GM18861 (cell line): ENCODE results near the gene PGA3.
"Not testable (repeated sequence)": the region's sequence is repeated elsewhere in the genome, so short reads cannot be mapped to it uniquely, and the experiment has no call there.

Experiments
- ATAC-seq: cut with Tn5 transposase; IDR thresholded peaks from one replicate; pipeline ENCODE4 v1.9.1; 2021; ENCODE audit not compliant: unreplicated experiment

Gene PGA3

DNA sequence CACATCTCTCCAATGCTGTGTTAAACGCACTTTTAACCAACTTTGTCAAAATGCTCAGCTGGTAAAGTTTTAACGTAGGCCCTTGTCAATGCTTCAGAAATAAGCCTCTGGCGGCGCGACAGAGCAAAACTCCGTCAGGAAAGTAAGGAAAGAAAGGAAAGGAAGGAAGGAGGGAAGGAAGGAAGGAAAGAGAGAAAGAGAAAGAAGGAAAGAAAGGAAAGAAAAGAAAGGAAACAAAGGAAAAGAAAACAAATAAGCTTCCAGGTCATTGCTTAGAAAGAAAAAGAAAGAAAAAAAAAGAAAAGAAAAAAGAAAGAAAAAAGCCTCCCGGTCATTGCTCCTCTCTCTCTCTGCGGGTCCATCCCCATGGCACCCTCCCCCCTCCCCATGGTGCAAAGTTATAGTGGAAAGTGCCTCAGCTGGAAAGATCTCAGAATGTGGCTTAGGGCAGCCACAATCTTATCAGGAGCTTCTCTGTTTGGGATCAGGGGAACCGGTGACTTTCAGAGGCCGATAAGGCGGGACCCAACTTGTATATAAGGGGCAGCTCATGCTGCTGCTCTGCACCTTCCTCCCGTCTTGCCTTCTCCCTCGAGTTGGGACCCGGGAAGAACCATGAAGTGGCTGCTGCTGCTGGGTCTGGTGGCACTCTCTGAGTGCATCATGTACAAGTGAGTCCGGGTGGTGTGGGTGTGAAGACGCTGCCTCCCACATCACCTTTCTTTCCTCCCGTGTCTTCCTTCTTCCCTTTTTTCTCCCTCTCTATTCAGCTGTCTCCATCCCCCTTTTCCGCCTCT is at the start of gene PGA3:
PGA3 (plus strand) TSS at position 566 of the 797 bp plus-strand sequence; CDS start at position 616, 50 bp downstream.
- ATAC-seq = not testable (repeated sequence)

DNA sequence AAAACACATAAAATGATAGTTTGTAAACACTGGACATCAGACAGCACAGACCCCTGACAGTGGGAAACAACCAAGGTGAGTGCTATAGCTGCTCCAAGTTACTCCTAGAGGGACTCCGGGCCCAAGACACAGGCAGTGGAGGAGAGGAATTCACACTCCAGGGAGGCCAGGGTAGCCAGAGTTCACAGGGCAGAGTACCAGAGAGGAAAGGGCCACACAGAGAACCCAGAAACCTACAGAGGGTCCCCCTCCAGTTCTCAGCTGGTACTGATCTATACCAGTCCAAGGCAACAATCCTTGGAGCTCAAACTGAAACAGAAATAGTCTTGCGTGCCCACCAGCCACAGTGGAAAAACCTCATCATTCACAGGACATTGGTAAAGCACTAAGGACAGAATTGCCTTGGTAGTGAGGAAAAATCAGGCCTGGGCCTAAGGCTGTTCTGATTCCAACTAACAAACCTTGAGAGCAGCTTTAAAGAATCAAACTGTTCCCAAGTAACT is 49.7 kb upstream of the PGA3 start:
- no peak for ATAC-seq

DNA sequence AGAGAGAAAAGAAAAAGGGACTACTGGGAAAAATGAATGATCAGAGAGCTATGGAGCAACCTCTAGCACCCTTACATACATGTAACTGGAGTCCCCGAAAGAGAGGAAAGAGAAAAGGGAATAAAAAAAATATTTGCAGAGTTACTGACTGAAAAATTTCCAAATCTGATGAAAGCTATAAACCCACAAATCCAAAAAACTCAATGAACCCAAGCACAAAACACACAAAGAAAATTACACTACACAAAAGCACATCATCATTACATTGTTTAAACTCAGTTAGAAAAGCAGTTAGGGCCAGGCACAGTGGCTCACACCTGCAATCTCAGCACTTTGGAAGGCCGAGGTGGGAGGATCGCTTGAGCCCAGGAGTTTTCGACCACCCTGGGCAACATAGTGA is 48.8 kb upstream of the PGA3 start:
- ATAC-seq = no peak

GRCh38 chr11:61155312-61155711 is 48.0 kb upstream of the PGA3 start:
- no peak for ATAC-seq

DNA sequence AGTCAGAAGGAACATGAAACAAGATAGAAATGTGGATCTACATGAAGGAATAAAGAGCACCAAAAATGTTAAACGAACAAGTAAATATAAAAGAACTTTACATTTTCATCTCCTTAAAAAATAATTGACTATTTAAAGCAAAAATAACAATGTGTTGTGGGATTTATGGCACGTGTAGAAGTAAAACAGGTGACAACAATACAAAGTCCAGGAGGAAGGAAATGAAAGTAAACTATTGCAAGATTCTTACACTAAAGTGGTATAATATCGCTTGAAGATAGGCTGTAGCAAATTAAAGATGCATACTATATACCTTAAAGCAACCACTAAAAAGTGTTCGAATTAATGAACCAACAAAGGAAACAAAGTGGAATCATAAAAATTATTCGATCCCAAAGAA is 47.6 kb upstream of the PGA3 start:
- ATAC-seq = no peak

GRCh38 chr11:61157743-61158142 is 45.6 kb upstream of the PGA3 start:
- ATAC-seq = no peak

DNA sequence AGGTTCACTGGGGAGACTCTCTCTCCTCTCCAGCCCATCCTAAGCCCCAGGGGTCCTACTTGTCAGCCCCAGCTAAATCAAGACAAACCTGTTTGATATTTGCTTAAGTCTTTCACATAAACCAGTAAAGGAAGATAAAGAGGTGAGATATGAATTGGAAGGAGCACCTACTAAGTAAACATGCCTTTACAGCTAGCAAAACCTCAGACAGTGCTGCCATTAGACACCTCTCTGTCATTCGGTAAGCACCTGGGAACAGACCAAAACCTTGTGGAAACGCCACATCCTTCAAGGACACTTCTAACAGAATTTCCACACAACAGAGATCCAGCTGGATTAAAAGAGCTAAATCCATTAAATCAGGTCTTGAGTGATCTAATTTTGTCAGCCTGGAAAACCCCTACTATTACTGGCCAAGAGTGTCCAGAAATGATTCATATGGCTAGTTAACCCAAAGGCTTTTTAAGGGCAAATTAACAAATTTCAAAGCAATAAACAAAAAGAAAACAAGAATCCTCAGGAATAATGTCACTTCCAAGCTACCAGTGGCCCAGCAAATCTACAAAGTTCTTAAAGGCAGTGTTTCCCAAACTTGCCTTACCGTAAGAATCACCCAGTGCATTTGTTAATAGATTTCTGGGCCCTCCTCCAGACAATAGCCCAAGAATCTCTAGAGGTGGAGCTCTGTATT is 44.5 kb upstream of the PGA3 start:
- no peak for ATAC-seq

GRCh38 chr11:61160487-61161189 is 42.7 kb upstream of the PGA3 start:
- no peak for ATAC-seq

GRCh38 chr11:61161190-61162091 is 41.9 kb upstream of the PGA3 start, which contains the start of gene VPS37C:
Gene VPS37C, minus strand, starts transcription at chr11:61161426. Its CDS starts 22,597 bp downstream, at chr11:61138829.
- ATAC-seq = peak; percentile 61

- ATAC-seq = no peak
These were observed 41.0 kb upstream of the PGA3 start for GRCh38 chr11:61162092-61162941.

DNA sequence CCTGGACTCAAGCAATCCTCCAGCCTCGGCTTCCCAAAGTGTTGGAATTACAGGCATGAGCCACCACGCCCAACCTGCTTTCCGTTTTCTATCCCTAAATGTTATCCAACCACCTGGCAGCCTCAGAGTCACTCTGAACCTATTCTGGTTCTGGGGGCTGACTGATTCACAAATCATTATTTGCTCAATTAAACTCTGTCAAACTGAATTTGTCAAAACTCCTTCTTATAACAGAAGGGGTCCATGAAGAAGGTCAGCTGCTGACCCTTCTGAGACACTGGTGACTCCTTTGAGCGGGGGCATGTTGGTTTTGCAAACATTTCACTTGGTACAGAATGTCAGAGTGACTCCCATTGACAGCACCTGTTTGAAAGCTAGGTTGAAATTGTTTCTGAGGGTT is 40.3 kb upstream of the PGA3 start:
- no peak for ATAC-seq

DNA sequence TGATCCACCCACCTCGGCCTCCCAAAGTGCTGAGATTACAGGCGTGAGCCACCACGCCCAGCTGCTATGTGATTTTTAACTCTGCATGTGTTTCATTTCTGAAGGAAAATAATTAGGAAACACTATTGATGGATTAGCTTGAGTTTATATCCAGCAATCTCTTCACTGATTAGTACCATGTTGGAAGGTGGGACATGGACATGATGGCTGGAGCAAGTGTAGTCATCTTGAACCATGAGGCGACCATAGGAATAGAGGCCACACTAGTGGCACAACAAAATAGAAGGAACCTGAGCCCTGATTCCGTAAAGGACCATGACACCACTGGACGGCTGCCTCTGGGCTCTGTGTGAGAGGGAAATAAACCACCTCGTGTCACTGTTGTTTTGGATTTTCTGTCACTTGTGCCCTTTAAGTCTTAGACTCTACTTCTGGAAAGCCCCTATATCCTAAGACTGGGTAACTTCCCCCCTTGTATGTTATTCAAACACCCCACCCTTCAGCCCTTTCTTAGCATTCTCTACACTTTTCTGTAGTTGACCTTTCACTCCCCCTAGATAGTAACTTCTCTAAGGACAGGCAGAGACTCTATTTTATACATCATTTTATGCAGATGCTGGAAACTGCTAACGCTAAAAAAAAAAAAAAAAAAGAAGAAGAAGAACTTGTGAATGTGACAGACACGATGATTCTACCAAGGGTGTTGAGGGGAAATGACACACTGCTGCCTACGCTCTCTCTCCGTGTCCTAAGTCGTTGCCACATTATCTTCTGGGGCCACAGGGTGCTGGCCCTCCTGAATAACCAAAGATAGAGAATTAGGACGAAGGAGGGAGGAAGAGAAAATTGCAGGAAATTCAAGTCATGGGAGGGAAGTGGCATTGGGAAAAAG is 39.4 kb upstream of the PGA3 start:
- ATAC-seq = no peak

GRCh38 chr11:61164606-61165424 is 38.5 kb upstream of the PGA3 start:
- no peak for ATAC-seq

GRCh38 chr11:61165785-61166184 is 37.5 kb upstream of the PGA3 start:
- not testable (repeated sequence) for ATAC-seq

DNA sequence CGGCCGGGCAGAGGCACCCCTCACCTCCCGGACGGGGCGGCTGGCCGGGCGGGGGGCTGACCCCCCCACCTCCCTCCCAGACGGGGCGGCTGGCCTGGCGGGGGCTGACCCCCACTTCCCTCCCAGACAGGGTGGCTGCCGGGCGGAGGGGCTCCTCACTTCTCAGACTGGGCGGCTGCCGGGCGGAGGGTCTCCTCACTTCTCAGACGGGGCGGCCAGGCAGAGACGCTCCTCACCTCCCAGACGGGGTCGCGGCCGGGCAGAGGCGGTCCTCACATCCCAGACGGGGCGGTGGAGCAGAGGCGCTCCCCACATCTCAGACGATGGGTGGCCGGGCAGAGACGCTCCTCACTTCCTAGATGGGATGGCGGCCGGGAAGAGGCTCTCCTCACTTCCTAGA is 37.0 kb upstream of the PGA3 start:
- not testable (repeated sequence) for ATAC-seq

DNA sequence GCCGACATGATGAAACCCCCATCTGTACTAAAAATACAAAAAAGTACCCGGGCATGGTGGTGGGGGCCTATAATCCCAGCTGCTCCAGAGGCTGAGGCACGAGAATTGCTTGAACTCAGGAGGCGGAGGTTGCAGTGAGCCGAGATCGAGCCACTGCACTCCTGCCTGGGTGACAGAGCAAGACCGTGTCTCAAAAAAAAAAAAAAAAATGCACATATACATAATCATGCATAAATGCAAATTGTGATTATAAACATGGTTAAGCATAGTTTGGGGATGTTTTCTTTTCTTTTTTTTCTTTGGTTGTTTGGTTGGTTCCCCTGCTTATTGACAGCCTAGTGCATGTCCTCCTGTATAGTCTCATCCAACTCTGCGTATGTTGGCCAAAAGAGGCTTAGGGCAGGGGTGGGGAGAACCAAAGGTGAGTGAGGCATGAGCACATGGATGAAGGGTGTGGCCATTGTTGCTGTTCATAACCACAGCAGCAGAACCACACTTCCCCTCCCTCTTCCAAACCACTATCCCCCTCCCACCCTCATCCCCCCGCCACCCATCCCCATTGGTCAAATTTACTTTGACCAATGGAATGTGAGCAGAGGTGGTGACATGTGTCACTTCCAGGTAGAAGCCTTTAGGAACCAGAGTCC is 35.1 kb upstream of the PGA3 start:
- no peak for ATAC-seq

- no peak for ATAC-seq
These were observed 34.5 kb upstream of the PGA3 start for GRCh38 chr11:61168800-61169199.
